Measurements from ENCODE around the gene DNAJB6. TPM values are rescaled to one million over a fixed set of nuclear protein-coding genes. Genes with fewer than 3 reads are reported as not detected.

Gene DNAJB6
- 145 TPM for total RNA-seq

GRCh38 chr7:157336383-157337315 lies at the start of gene DNAJB6:
DNAJB6 (plus strand) TSS chr7:157337004; CDS start chr7:157358573, 21,569 bp downstream.

Other genes starting within 250 kb of the DNAJB6 start
- 100 TPM for gene UBE3C, start 198.1 kb upstream of the DNAJB6 start, total RNA-seq